MM.1S (cell line): ENCODE results near the gene BMX.

Experiments used
- DNase-seq: peaks from one replicate; pipeline ENCODE4 v3.0.0-alpha.2; 2015
- H2AFZ ChIP-seq: fragments of 300-600 bp; sonication (generic); 2 replicates; pipeline ENCODE4 v1.6.0; 2016; ENCODE audit warnings: antibody characterized with exemption, low read length
- H3F3A ChIP-seq: fragments of 300-600 bp; sonication (generic); 2 replicates; pipeline ENCODE4 v1.6.1; 2016; ENCODE audit warnings: mild to moderate bottlenecking, antibody characterized with exemption, low read length, moderate library complexity, mixed read lengths; ENCODE audit not compliant: insufficient read depth
- H3K27ac ChIP-seq: fragments of 300-600 bp; sonication (generic); 2 replicates; pipeline ENCODE4 v1.5.1; 2016; ENCODE audit warnings: mild to moderate bottlenecking, low read length
- H3K27me3 ChIP-seq: fragments of 300-600 bp; sonication (generic); replicated peaks from 2 replicates; pipeline ENCODE4 v1.6.0; 2016; ENCODE audit warnings: low read length; ENCODE audit not compliant: insufficient read depth
- H3K36me3 ChIP-seq: fragments of 300-600 bp; sonication (generic); replicated peaks from 2 replicates; pipeline ENCODE4 v1.6.1; 2016; ENCODE audit warnings: mild to moderate bottlenecking, low read length, mixed read lengths; ENCODE audit not compliant: insufficient read depth
- H3K4me1 ChIP-seq: fragments of 300-600 bp; sonication (generic); 2 replicates; pipeline ENCODE4 v1.6.1; 2016; ENCODE audit warnings: low read length, mixed read lengths
- H3K4me2 ChIP-seq: fragments of 300-600 bp; sonication (generic); 2 replicates; pipeline ENCODE4 v1.6.0; 2016; ENCODE audit warnings: low read depth, low read length
- H3K4me3 ChIP-seq: fragments of 300-600 bp; sonication (generic); 2 replicates; pipeline ENCODE4 v1.5.1; 2016; ENCODE audit warnings: low read length, mixed read lengths
- H3K79me2 ChIP-seq: fragments of 300-600 bp; sonication (generic); 2 replicates; pipeline ENCODE4 v1.6.1; 2016; ENCODE audit warnings: mixed run types, low read length, mixed read lengths
- H3K9ac ChIP-seq: fragments of 300-600 bp; sonication (generic); 2 replicates; pipeline ENCODE4 v1.6.1; 2016; ENCODE audit warnings: low read length, mixed read lengths
- H3K9me2 ChIP-seq: fragments of 300-600 bp; sonication (generic); replicated peaks from 2 replicates; pipeline ENCODE4 v1.6.1; 2016; ENCODE audit warnings: mild to moderate bottlenecking, low read length, mixed read lengths; ENCODE audit not compliant: insufficient read depth
- H3K9me3 ChIP-seq: fragments of 300-600 bp; sonication (generic); replicated peaks from 2 replicates; pipeline ENCODE4 v1.6.1; 2016; ENCODE audit warnings: mild to moderate bottlenecking, low read length, mixed read lengths; ENCODE audit not compliant: insufficient read depth
- H4K20me1 ChIP-seq: fragments of 300-600 bp; sonication (generic); 2 replicates; pipeline ENCODE4 v1.6.1; 2016; ENCODE audit warnings: mild to moderate bottlenecking, low read length, moderate library complexity, mixed read lengths; ENCODE audit not compliant: insufficient read depth
- CTCF ChIP-seq: fragments of 300-600 bp; sonication (generic); IDR thresholded peaks from 2 replicates; pipeline ENCODE4 v1.5.1; 2016; ENCODE audit warnings: antibody characterized with exemption, low read length, mixed read lengths
- EZH2 ChIP-seq: fragments of 300-600 bp; sonication (generic); optimal IDR thresholded peaks from 2 replicates; pipeline ENCODE3; 2017; ENCODE audit warnings: low read depth, mild to moderate bottlenecking, antibody characterized with exemption, low read length, mixed read lengths
- EZH2phosphoT487 ChIP-seq: fragments of 300-600 bp; sonication (generic); IDR thresholded peaks from 2 replicates; pipeline ENCODE4 v1.6.1; 2018; ENCODE audit warnings: antibody characterized with exemption, low read length

The BMX gene

GRCh38 chrX:15475021-15475420 is 25.6 kb upstream of the BMX start:
- H3K27ac ChIP-seq: no peak overlapping the region
- H3K9ac ChIP-seq: no peak overlapping the region
- TF ChIP-seq EZH2phosphoT487 (no peak), EZH2 (no peak), CTCF (no peak)
- no peaks in the 10 kb centered on the region for H4K20me1 ChIP-seq
- H3K9me2 ChIP-seq: no peaks in the 10 kb centered on the region
- H3K27me3 ChIP-seq: no peaks in the 10 kb centered on the region
- no peaks in the 10 kb centered on the region for H3K9me3 ChIP-seq
- DNase-seq: no peak
- H3F3A ChIP-seq: no peaks in the 10 kb centered on the region
- H3K36me3 ChIP-seq: no peaks in the 10 kb centered on the region
- H3K79me2 ChIP-seq: no peaks in the 10 kb centered on the region
- H2AFZ ChIP-seq: no peak overlapping the region
- no peak overlapping the region for H3K4me2 ChIP-seq
- H3K4me3 ChIP-seq: no peak overlapping the region
- 0 out of 2 replicates have a peak, but pooled peaks cover 5% of the 10 kb centered on the region for H3K4me1 ChIP-seq

- no peak overlapping the region for H3K9ac ChIP-seq
- no peaks in the 10 kb centered on the region for H4K20me1 ChIP-seq
- no peaks in the 10 kb centered on the region for H3K27me3 ChIP-seq
- H3K9me2 ChIP-seq: no peaks in the 10 kb centered on the region
- no peak overlapping the region for H3K27ac ChIP-seq
- TF ChIP-seq EZH2: no peak
- TF ChIP-seq CTCF: no peak
- no peak for TF ChIP-seq EZH2phosphoT487
- H3K4me1 ChIP-seq: 0 out of 2 replicates have a peak, but pooled peaks cover 5% of the 10 kb centered on the region
- no peak overlapping the region for H3K4me3 ChIP-seq
- H3K36me3 ChIP-seq: no peaks in the 10 kb centered on the region
- no peak for DNase-seq
- no peak overlapping the region for H3K4me2 ChIP-seq
- H3F3A ChIP-seq: no peaks in the 10 kb centered on the region
- no peaks in the 10 kb centered on the region for H3K79me2 ChIP-seq
- H2AFZ ChIP-seq: no peak overlapping the region
- H3K9me3 ChIP-seq: no peaks in the 10 kb centered on the region
Observed at GRCh38 chrX:15475486-15475885, 25.1 kb upstream of the BMX start.

- H3K4me3 ChIP-seq: no peak overlapping the region
- H3K9ac ChIP-seq: no peak overlapping the region
- TF ChIP-seq EZH2: no peak
- no peak for TF ChIP-seq EZH2phosphoT487
- no peak for TF ChIP-seq CTCF
- H2AFZ ChIP-seq: no peak overlapping the region
- no peaks in the 10 kb centered on the region for H3K79me2 ChIP-seq
- DNase-seq: no peak
- no peaks in the 10 kb centered on the region for H3K9me3 ChIP-seq
- no peaks in the 10 kb centered on the region for H3K9me2 ChIP-seq
- no peaks in the 10 kb centered on the region for H3K4me1 ChIP-seq
- H4K20me1 ChIP-seq: no peaks in the 10 kb centered on the region
- no peaks in the 10 kb centered on the region for H3F3A ChIP-seq
- H3K27ac ChIP-seq: no peak overlapping the region
- no peaks in the 10 kb centered on the region for H3K36me3 ChIP-seq
- no peaks in the 10 kb centered on the region for H3K27me3 ChIP-seq
- H3K4me2 ChIP-seq: no peak overlapping the region
Observed at GRCh38 chrX:15483891-15484290, 16.7 kb upstream of the BMX start.
